SH-SY5Y (cell line): ENCODE measurements around the gene TTBK2.

Experiments
- GATA2 ChIP-seq: IDR thresholded peaks from 2 replicates; pipeline ENCODE4 v1.6.1; 2011; ENCODE audit warnings: mild to moderate bottlenecking, low read depth, low read length
- GATA3 ChIP-seq: IDR thresholded peaks from 2 replicates; pipeline ENCODE4 v1.6.1; 2011; ENCODE audit warnings: low read depth, mild to moderate bottlenecking, low read length, moderate library complexity

GRCh38 chr15:42692536-42692935 lies 228.0 kb downstream of the TTBK2 start:
- TF ChIP-seq GATA2 (no peak), GATA3 (no peak)
